Measurements from ENCODE around the gene FMO2.
A peak's percentile ranks its signal among the peaks of the same experiment; 100 is the strongest.

The FMO2 gene

DNA sequence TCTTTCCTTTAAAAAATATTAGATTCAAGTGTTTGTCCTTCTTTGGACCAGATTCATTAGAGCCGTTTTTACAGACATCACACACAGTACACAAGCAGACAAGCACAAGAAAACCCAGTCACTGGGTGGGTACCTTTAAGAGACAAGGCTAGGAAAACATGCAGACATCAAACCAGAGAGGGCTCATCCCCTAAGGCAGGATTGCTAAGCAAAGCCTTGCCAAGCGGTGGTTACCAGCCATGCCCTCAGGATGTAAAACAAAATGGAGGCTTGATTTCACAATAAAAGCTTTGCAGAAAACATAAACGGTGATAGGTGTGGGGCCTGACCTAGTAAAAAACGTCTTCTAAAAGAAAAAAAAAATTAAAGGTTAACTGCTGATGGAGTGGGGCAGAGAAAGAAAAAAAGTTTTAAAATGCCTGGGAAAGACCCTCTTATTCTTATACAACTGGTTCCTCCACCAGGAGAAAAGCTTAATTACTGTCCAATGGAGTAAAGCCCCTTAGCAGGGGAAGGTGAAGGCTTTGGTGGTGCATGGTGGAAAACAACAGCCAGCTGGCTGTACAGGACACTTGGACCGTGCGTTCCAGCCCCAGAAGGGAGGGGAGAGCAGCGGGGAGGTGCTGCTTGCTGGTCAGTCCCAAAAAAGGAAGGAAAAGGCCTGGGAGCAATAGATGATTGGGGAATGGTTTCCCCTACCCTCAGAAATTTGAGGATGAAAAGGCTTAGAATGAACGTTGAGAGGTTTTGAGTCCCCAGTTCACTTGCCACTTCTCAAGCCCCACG lies 32.8 kb downstream of the FMO2 start:
- TF ChIP-seq, protein P1, sequence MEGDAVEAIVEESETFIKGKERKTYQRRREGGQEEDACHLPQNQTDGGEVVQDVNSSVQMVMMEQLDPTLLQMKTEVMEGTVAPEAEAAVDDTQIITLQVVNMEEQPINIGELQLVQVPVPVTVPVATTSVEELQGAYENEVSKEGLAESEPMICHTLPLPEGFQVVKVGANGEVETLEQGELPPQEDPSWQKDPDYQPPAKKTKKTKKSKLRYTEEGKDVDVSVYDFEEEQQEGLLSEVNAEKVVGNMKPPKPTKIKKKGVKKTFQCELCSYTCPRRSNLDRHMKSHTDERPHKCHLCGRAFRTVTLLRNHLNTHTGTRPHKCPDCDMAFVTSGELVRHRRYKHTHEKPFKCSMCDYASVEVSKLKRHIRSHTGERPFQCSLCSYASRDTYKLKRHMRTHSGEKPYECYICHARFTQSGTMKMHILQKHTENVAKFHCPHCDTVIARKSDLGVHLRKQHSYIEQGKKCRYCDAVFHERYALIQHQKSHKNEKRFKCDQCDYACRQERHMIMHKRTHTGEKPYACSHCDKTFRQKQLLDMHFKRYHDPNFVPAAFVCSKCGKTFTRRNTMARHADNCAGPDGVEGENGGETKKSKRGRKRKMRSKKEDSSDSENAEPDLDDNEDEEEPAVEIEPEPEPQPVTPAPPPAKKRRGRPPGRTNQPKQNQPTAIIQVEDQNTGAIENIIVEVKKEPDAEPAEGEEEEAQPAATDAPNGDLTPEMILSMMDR (IDR thresholded peaks at IDR 0.05; ENCODE audit: insufficient read depth, low read depth, low read length, missing control alignments): no peak
- H3K4me3 ChIP-seq (ENCODE audit: low read length): no peak overlapping the region
- peak; percentile 50 for DNase-seq (ENCODE audit: low read depth)

DNA sequence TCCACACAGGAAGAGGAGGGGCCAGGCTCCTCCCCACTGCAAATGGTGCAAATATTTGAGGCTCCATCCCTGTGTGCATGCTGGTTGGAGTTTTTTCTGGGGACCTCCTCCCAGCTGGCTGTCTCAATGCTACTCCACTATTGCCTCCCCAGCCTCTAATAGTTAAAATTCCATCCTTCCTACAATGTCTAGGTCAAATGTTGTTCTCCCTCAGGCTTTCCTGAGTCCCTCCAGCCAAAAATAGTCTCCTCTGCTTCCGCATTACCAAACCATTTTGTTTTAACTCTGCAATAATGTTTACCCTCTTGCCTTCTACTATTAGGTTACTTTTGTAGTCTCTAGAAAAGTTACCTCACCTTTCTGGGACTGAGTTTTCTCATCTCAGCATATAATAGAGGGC lies 33.6 kb downstream of the FMO2 start:
- no peak overlapping the region for H3K4me3 ChIP-seq (ENCODE audit: low read length)
- DNase-seq (ENCODE audit: low read depth): no peak
- TF ChIP-seq, protein P1 (IDR thresholded peaks at IDR 0.05; ENCODE audit: insufficient read depth, low read depth, low read length, missing control alignments): no peak

DNA sequence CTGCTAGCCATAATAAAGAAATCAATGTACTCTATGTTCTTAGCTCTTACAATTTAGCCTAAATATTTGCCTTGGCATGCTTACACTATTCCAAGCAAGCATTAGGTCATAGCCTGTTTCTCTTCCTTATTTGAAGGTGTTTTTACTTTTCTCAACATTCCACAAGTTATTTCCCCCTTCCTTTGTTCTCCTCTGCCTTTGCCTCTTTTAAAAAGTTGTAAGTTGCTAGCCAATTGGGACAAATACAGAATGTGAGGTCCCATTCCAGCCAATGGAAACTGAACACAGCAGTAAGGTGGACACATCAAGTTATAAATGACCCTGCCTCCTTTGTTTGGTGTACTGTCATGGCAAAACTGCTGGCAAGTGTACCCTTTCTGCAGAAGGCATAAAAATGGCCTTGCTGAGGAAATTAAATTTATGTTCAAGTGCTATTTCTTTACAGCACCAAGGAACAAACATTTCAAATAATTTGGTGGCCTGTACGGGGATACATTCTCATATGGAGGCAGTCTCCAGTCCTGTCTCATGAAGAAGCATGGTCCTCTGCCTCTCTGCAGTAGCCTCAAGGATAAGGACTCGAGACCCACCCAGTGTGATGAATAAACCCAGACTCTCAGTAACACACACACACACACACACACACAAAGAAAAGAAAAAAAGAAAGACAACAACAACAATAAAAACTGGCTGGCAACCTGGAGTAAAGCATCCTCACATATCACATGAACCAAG lies 34.4 kb downstream of the FMO2 start:
- TF ChIP-seq, protein P1 (IDR thresholded peaks at IDR 0.05; ENCODE audit: insufficient read depth, low read depth, low read length, missing control alignments): no peak
- no peak overlapping the region for H3K4me3 ChIP-seq (ENCODE audit: low read length)
- peak; percentile 18 for DNase-seq (ENCODE audit: low read depth)

DNA sequence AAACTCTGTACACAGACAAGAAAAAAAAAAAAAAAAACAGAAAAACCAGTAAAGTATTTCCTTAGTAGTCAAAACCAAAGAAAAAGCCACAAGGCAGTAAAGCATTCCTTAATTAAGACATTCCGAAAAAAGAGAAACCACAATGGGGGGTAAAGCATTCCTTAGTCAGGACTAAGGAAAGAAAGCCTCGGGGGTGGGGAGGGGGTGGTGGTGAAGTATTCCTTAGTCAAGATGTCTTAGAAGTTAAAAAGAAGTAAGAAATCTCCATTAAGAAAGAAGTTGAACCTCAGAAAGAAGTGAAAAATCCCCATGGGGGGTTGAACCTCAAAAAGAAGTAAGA lies 35.0 kb downstream of the FMO2 start:
- H3K4me3 ChIP-seq (ENCODE audit: low read length): no peak overlapping the region
- peak; percentile 48 for DNase-seq (ENCODE audit: low read depth)
- TF ChIP-seq, protein P1 (IDR thresholded peaks at IDR 0.05; ENCODE audit: insufficient read depth, low read depth, low read length, missing control alignments): no peak

DNA sequence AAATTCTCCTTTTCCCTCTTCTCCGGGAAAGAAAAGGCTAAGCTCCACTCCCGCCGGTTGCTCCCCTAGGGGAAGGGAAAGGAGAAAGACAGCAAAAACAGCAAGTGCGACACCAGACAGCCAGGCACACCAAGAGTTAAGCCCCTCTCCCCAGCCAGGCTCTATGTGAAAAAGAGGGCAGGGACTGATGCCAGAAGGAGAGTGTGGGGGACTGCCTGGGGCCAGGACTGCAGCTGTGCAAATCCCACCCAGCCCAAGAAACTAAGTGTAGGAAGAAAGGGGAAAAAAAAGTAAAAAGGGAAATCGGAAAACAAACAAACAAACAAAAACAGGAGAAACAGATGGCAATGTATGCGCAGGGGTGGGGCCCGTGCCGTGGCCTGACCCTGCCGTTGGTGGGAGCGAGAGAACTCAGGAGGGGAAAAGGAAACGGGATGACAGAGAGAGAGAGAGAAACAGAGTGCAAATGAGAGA lies 35.5 kb downstream of the FMO2 start:
- no peak overlapping the region for H3K4me3 ChIP-seq (ENCODE audit: low read length)
- TF ChIP-seq, protein P1 (IDR thresholded peaks at IDR 0.05; ENCODE audit: insufficient read depth, low read depth, low read length, missing control alignments): no peak
- DNase-seq (ENCODE audit: low read depth): no peak

DNA sequence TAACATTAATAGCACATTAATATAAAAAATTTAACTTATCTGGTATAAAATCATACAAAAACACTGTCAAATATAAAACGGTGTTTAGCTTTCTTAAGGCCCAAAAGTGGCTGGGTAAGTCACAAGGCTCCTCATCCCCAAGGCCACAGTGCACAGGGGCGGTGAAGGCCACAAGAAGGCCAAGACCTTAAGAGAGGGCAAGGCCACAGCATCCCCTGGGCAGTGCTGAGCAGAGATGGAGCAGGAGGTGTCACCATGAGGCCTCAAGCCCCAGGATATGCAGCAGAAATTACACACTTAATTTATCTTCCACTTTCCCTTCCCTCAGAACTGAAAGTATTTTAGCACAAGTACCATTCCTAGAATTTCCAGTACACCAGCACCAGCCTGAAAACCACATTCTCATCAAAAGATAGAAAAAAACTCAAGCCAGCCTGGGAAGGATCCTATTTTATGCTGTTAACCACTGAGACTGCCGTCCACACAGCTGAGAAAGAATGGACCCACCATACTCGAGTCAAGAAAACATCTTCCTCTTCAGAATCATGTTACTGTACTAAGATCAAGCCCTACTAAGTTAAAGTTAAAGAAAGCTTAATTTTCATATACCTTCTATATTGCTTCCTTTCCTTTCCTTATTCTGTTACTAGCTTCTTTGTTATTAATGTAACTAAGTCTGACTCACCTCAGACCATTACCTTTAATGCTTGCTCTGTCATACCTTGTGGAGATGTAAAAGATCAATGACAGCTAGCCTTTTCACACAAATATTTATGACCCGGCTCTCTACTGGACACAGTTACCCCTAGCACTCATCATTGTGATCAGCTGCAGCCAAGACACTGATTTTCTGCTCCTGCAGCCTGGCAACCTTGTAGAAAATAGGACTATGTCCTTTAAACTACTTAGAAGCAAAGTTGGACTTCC lies 36.8 kb downstream of the FMO2 start:
- TF ChIP-seq, protein P1 (IDR thresholded peaks at IDR 0.05; ENCODE audit: insufficient read depth, low read depth, low read length, missing control alignments): no peak
- H3K4me3 ChIP-seq (ENCODE audit: low read length): no peak overlapping the region
- peak; percentile 45 for DNase-seq (ENCODE audit: low read depth)

All from epithelial cell of esophagus (primary cell).